Right lobe of liver (tissue), 6 donors: Measurements from ENCODE around the gene TOR4A. TPM values are rescaled to one million over a fixed set of nuclear protein-coding genes. Genes with fewer than 3 reads are reported as not detected.

Experiments
- ATAC-seq, 4 donors: fragments of 200-7000 bp; cut with Tn5 transposase; one replicate each; pipeline ENCODE4 v1.9.1; 2020; ENCODE audit warnings: mild to moderate bottlenecking in 4 of 4, moderate library complexity in 4 of 4
- DNase-seq, 3 donors: peaks; one replicate each; pipeline ENCODE4 v3.0.0-alpha.2; 2020
- H3K27ac ChIP-seq, 3 donors: fragments of 200-600 bp; one replicate each; pipeline ENCODE4 v1.8.0; 2022
- H3K27me3 ChIP-seq, 2 donors: fragments of 200-600 bp; one replicate each; pipeline ENCODE4 v1.8.0; 2022
- H3K36me3 ChIP-seq, 4 donors: fragments of 200-600 bp; sonication (generic) in 1 of 4; one replicate each; pipeline versions ENCODE4 v1.5.1 to v1.8.0; 2017 to 2022; ENCODE audit warnings: control low read depth in 1 of 4
- H3K4me1 ChIP-seq, 4 donors: fragments of 200-600 bp; sonication (generic) in 1 of 4; one replicate each; pipeline versions ENCODE4 v1.5.1 to v1.8.0; 2017 to 2022; ENCODE audit warnings: control low read depth in 1 of 4
- H3K4me3 ChIP-seq, 3 donors: fragments of 200-600 bp; one replicate each; pipeline ENCODE4 v1.8.0; 2022
- H3K9me3 ChIP-seq, 4 donors: fragments of 200-600 bp; sonication (generic) in 1 of 4; one replicate each; pipeline versions ENCODE4 v1.5.1 to v1.8.0; 2017 to 2022; ENCODE audit warnings: control low read depth in 1 of 4
- POLR2A ChIP-seq: fragments of 450-650 bp; IDR thresholded peaks from one replicate; pipeline ENCODE4 v1.6.1; 2017; ENCODE audit warnings: antibody characterized with exemption, mild to moderate bottlenecking
- WGBS: methylation state at CpG from one replicate; pipeline ENCODE4 v1.1.6; 2018; ENCODE audit warnings: low coverage, low lambda C conversion rate; ENCODE audit not compliant: insufficient coverage; ENCODE audit errors: missing lambda C conversion rate; 5-methylcytosine and 5-hydroxymethylcytosine counted together
- intact Hi-C, 2 donors: fragments of 100-400 bp; cut with DNase I; formaldehyde crosslinking; loops; one replicate each; pipeline versions ENCODE4 v1.11.2 to v1.14.1; 2022
- total RNA-seq, 6 experiments: library from RNA; depleted of rRNA in 2 of 6; stranded (reverse); fragments of >200 nt in 2 of 6; fragmentation: NEBNext Ultra II Directional in 3 of 6; extraction: Animal tissue kit (Norgen Biotek cat#: 25700) in 3 of 6; gene quantifications; one replicate each; pipeline versions ENCODE4 v1.1.0 to v1.2.4, GENCODE V29; 2016 to 2023
- TF ChIP-seq, protein P1 (sequence below), 4 donors: fragments of 200-600 bp in 3 of 4; fragments of 450-650 bp in 1 of 4; IDR thresholded peaks; one replicate each; pipeline versions ENCODE4 v1.5.1 to v1.8.0; 2016 to 2022; ENCODE audit warnings: antibody characterized with exemption in 4 of 4, mild to moderate bottlenecking in 2 of 4
- donor health status: DM: no; HTN: yes; CAD: no.
- donor health status: DM: no; HTN: no; CAD: no.
- donor health status: DM: no; HTN: no; CAD: no.
- donor health status: DM: no; HTN: yes; CAD: no.
- donor health status: DM: no; HTN: yes; CAD: no.

The TOR4A gene
- total RNA-seq, 6 experiments from 2014 or later, result 2.2 to 4.9 (median 3.7) TPM

DNA sequence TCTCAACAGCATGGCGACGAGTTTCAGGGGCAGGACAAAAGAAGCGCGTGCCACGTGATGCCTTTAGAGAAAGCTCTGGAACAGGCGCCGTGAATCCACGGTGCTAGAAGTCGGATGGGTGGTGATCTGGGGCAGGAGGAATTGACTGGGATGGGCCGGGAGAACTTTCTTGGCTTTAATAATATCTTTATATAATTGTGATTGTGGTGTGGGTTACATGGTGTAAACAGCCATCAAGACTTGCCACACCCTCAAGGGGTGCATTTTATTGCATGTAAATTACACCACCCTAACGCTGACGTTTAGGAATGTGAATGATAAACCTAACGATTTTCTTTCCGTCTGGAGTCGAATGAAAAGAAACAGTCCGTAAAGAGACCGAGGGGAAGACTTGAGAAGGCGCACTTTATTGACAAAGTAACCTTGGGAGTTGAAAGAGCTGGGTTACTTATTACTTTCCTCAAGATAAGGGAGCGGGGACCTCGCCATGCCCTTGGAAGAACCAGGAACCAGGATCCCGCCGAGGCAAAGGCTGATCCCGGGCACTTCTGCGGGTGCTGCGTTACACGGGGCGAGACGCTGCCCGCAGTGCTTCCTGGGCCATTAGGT, 16.1 kb downstream of the TOR4A start:
- H3K27me3 ChIP-seq, result peaks cover 0 to 6% of the 10 kb centered on the region in 2 donors
- intact Hi-C loops, result no loop called here
- H3K4me3 ChIP-seq, result peak overlapping the region in 1 of 3 donors; percentile 13
- DNase-seq (no peak), ATAC-seq (peak in 2 of 4 donors; percentile 9 to 34)
- H3K4me1 ChIP-seq, result peaks cover 0 to 8% (median 0%) of the 10 kb centered on the region in 4 donors
- no peaks in the 10 kb centered on the region for H3K36me3 ChIP-seq
- peak overlapping the region in 1 of 3 donors; percentile 15 for H3K27ac ChIP-seq
- no peaks in the 10 kb centered on the region for H3K9me3 ChIP-seq
- 43% methylated on average over 18 of the region's 29 CpGs for WGBS
- TF ChIP-seq POLR2A, result no peak
- TF ChIP-seq, protein P1, sequence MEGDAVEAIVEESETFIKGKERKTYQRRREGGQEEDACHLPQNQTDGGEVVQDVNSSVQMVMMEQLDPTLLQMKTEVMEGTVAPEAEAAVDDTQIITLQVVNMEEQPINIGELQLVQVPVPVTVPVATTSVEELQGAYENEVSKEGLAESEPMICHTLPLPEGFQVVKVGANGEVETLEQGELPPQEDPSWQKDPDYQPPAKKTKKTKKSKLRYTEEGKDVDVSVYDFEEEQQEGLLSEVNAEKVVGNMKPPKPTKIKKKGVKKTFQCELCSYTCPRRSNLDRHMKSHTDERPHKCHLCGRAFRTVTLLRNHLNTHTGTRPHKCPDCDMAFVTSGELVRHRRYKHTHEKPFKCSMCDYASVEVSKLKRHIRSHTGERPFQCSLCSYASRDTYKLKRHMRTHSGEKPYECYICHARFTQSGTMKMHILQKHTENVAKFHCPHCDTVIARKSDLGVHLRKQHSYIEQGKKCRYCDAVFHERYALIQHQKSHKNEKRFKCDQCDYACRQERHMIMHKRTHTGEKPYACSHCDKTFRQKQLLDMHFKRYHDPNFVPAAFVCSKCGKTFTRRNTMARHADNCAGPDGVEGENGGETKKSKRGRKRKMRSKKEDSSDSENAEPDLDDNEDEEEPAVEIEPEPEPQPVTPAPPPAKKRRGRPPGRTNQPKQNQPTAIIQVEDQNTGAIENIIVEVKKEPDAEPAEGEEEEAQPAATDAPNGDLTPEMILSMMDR (IDR thresholded peaks at IDR 0.05), result no peak

DNA sequence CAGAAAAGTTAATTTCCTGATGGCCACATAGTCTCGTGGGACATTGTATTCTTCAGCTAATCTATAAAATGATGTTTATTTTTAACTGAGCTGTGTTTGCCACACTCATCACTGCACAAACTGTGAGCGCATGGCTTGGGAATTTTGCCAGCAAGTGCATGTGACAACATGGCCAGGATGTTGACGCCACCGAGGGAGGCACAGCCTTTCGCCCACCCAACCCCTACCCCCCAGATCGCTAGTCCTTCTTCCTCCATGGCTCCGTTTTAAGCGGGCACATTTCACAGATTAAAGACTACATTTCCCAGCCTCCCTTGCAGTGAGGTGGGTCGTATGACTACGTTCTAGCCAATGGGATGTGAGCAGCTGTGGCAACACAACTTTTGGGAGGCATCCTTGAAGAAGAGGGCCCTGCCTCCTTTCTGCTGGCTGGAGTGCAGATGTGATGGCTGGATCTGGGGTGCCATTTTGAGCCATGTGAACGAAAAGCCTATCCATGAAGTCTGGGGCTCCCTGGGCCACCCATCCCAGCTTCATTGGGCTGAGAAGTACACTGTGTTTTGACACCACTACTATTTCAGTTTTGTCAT, 16.7 kb downstream of the TOR4A start:
- intact Hi-C loops, result no loop called here
- 12% methylated on average over 8 of the region's 11 CpGs for WGBS
- H3K4me3 ChIP-seq, result peak overlapping the region in 1 of 3 donors; percentile 13

DNA sequence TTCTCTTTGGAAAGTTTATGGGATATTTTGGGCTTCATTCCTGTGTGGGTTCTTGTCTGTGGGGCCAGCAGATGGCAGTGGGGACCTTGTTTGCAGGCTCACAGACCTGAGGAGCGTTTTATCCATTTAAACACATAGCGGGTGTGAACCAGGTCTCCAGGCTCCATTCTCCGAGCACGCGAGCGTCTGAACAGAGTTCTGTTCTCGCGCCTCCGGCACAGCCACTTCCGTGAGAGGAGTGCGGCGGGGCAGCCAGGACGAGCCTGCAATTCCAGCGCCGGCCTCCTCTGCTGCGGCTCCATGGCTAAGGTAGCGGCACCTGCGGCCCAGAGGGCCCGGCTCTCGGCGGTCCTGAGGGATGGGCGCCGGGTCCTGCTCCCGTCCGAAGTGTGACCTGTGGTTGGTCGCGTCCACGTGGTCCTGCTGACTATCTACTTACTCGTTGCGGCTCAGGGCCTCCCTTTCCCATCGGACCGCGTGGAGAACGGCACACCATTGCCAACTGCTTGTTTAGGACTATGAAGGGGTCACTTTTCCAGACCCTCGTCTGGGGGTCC, 17.2 kb downstream of the TOR4A start:
- Histone ChIP-seq H3K4me1 (peaks cover 0 to 8% (median 0%) of the 10 kb centered on the region in 4 donors), H3K4me3 (peak overlapping the region in 1 of 3 donors; percentile 39), H3K9me3 (no peaks in the 10 kb centered on the region), H3K36me3 (no peaks in the 10 kb centered on the region), H3K27ac (peak overlapping the region in 2 of 3 donors; percentile 34 to 66), H3K27me3 (peaks cover 0 to 15% of the 10 kb centered on the region in 2 donors)
- intact Hi-C loops, result loop anchor here in 1 of 2 donors (5.0 kb wide), 1 partner anchor 113 kb away; no protein-coding TSS in a partner anchor
- TF ChIP-seq POLR2A, result no peak
- TF ChIP-seq, protein P1 (IDR thresholded peaks at IDR 0.05), result peak in 2 of 4 donors; percentile 15 to 38
- 26% methylated on average over 21 of the region's 35 CpGs for WGBS
- ATAC-seq (peak; percentile 2 to 28 (median 4)), DNase-seq (no peak)

More for the DNA sequence above, 16.7 kb downstream of the TOR4A start:
- Histone ChIP-seq H3K9me3 (no peaks in the 10 kb centered on the region), H3K36me3 (no peaks in the 10 kb centered on the region), H3K4me1 (peaks cover 0 to 8% (median 0%) of the 10 kb centered on the region in 4 donors), H3K27me3 (peaks cover 0 to 9% of the 10 kb centered on the region in 2 donors), H3K27ac (peak overlapping the region in 2 of 3 donors; percentile 15 to 34)
- ATAC-seq (peak; percentile 46 to 68 (median 55)), DNase-seq (peak in 1 of 3 donors; percentile 75)
- no peak for TF ChIP-seq POLR2A
- TF ChIP-seq, protein P1 (IDR thresholded peaks at IDR 0.05), result no peak

DNA sequence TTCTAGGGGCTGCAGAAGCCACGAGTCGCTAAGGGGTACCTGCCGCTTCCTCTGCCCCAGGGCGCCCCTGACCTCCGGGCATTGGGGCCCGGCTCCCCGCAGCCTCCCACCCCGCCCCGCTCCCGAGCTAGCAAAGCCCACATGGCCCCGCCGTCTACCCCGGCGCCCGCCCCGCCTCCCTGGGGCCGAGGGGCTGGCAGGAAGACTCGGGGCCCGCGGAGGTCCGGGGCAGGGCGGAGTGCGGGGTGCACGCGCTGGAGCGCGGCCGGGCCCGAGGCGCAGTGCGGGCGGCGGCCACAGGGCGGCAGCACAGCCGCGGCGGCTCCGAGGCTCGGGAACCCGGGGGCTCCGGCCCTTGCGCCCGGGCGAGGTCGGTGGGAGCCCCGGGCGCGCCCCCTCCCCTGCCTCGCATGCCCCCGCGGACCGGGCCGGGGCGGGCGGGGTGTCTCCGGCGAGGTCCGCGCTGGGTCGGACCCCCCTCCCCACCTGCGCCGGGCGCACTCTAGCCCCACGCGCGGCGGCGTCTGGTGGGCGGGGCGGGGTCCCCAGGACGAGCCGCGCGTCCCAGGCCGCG, 17.8 kb downstream of the TOR4A start:
- intact Hi-C loops, result loop anchor here in 1 of 2 donors (5.0 kb wide), 1 partner anchor 112 kb away; no protein-coding TSS in a partner anchor
- peaks cover 0 to 19% of the 10 kb centered on the region in 2 donors for H3K27me3 ChIP-seq
- H3K36me3 ChIP-seq, result no peaks in the 10 kb centered on the region
- no peak for DNase-seq
- TF ChIP-seq, protein P1 (IDR thresholded peaks at IDR 0.05), result peak; percentile 35 to 84 (median 63)
- TF ChIP-seq POLR2A, result no peak
- peak; percentile 35 to 77 (median 54) for ATAC-seq
- WGBS, result 0% methylated on average over 3 of the region's 76 CpGs
- no peaks in the 10 kb centered on the region for H3K9me3 ChIP-seq
- H3K27ac ChIP-seq, result peak overlapping the region in 2 of 3 donors; percentile 66 to 90
- peak overlapping the region in 1 of 3 donors; percentile 39 for H3K4me3 ChIP-seq
- H3K4me1 ChIP-seq, result peaks cover 0 to 13% (median under 1%) of the 10 kb centered on the region in 4 donors
